Right lobe of liver (tissue), 4 donors: ENCODE data around the gene RHBDF1.

ENCODE experiments used
- POLR2A ChIP-seq: fragments of 450-650 bp; IDR thresholded peaks from one replicate; pipeline ENCODE4 v1.6.1; 2017; ENCODE audit warnings: antibody characterized with exemption, mild to moderate bottlenecking
- TF ChIP-seq, protein P1 (sequence below), 4 donors: fragments of 200-600 bp in 3 of 4; fragments of 450-650 bp in 1 of 4; IDR thresholded peaks; one replicate each; pipeline versions ENCODE4 v1.5.1 to v1.8.0; 2016 to 2022; ENCODE audit warnings: antibody characterized with exemption in 4 of 4, mild to moderate bottlenecking in 2 of 4
- donor health status: DM: no; HTN: no; CAD: no.
- donor health status: DM: no; HTN: no; CAD: no.
- donor health status: DM: no; HTN: yes; CAD: no.

DNA sequence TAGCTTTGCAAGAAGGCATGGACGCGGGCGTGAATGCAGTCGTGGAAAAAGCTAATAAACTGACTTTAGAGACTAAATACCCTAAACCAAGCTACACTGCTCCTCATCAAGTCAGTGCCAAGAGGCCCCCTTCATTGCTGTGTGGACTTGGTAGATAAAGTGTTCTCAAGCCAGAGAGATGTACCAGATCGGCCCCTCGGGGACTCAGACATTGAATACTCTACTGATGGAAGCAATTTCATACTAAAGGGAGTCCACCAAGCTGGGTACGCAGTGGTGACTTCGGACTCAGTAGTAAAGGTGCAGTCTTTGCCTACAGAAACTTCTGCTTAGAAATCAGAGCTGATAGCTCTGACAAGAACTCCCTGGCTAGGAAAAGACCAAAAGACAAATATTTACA lies 27.8 kb downstream of the RHBDF1 start:
- TF ChIP-seq POLR2A, result no peak
- TF ChIP-seq, protein P1, sequence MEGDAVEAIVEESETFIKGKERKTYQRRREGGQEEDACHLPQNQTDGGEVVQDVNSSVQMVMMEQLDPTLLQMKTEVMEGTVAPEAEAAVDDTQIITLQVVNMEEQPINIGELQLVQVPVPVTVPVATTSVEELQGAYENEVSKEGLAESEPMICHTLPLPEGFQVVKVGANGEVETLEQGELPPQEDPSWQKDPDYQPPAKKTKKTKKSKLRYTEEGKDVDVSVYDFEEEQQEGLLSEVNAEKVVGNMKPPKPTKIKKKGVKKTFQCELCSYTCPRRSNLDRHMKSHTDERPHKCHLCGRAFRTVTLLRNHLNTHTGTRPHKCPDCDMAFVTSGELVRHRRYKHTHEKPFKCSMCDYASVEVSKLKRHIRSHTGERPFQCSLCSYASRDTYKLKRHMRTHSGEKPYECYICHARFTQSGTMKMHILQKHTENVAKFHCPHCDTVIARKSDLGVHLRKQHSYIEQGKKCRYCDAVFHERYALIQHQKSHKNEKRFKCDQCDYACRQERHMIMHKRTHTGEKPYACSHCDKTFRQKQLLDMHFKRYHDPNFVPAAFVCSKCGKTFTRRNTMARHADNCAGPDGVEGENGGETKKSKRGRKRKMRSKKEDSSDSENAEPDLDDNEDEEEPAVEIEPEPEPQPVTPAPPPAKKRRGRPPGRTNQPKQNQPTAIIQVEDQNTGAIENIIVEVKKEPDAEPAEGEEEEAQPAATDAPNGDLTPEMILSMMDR (IDR thresholded peaks at IDR 0.05), result no peak
